ENCODE measurements around the gene MMP17. TPM values are rescaled to one million over a fixed set of nuclear protein-coding genes. Genes with fewer than 3 reads are reported as not detected.

The MMP17 gene
- total RNA-seq, 3 donors from 2014 or later = 1.1 to 5.3 (median 1.4) TPM

DNA sequence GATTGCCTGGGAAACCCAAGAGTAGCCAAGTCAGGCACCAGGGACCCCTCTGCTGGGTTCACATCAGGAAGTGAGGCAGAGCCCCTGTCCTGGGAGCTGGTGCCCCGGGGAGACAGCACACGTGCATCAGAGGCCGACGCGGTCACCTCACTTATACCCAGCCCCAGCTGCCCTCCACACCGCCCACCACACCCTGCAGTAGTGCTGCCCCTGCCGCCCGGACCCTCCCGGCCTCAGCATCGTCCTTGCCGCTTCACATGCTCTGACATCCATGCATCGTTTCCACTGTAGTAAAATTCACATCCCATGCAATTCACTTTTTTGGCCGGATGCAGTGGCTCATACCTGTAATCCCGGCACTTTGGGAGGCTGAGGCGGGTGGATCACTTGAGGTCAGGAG is 14.0 kb downstream of the MMP17 start:
- H3K36me3 ChIP-seq (ENCODE audit: low read depth) = no peaks in the 10 kb centered on the region
- intact Hi-C loops (cut with DNase I, micrococcal nuclease) = no loop called here
- no peaks in the 10 kb centered on the region for H3K4me1 ChIP-seq (ENCODE audit: low read depth)
- DNase-seq = no peak
- H3K4me3 ChIP-seq = no peak overlapping the region
- no peak for TF ChIP-seq CTCF (IDR thresholded peaks at IDR 0.05)
- ATAC-seq = no peak
- H3K9me3 ChIP-seq = no peaks in the 10 kb centered on the region

- H3K36me3 ChIP-seq (ENCODE audit: low read depth) = no peaks in the 10 kb centered on the region
- DNase-seq = no peak
- H3K4me3 ChIP-seq = no peak overlapping the region
- ATAC-seq = no peak
- no peaks in the 10 kb centered on the region for H3K4me1 ChIP-seq (ENCODE audit: low read depth)
- TF ChIP-seq CTCF (IDR thresholded peaks at IDR 0.05) = no peak
- no peaks in the 10 kb centered on the region for H3K9me3 ChIP-seq
- intact Hi-C loops (cut with DNase I, micrococcal nuclease) = no loop called here
Observed at GRCh38 chr12:131843527-131843926, 15.3 kb downstream of the MMP17 start.

- H3K4me1 ChIP-seq (ENCODE audit: low read depth) = no peaks in the 10 kb centered on the region
- DNase-seq = no peak
- no peaks in the 10 kb centered on the region for H3K9me3 ChIP-seq
- no peaks in the 10 kb centered on the region for H3K36me3 ChIP-seq (ENCODE audit: low read depth)
- ATAC-seq = no peak
- H3K4me3 ChIP-seq = no peak overlapping the region
- TF ChIP-seq CTCF (IDR thresholded peaks at IDR 0.05) = no peak
- intact Hi-C loops (cut with DNase I, micrococcal nuclease) = no loop called here
Observed at GRCh38 chr12:131844140-131844539, 15.9 kb downstream of the MMP17 start.

- intact Hi-C loops (cut with DNase I, micrococcal nuclease) = no loop called here
- no peak for ATAC-seq
- H3K36me3 ChIP-seq (ENCODE audit: low read depth) = no peaks in the 10 kb centered on the region
Observed at GRCh38 chr12:131844656-131845055, 16.5 kb downstream of the MMP17 start.

DNA sequence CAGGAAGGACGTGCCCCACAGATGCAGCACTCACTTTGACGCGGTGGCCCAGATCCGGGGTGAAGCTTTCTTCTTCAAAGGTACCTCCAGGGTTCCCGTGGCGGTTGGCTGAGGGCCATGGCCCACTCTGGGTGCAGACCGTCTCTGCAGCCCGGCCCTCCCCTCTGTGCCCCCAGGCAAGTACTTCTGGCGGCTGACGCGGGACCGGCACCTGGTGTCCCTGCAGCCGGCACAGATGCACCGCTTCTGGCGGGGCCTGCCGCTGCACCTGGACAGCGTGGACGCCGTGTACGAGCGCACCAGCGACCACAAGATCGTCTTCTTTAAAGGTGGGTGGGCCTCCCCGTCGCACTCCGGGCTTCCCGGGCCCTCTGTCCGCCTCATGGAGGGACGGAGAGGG is 16.9 kb downstream of the MMP17 start:
- Histone ChIP-seq H3K9me3 (no peaks in the 10 kb centered on the region), H3K36me3 (ENCODE audit: low read depth) (no peaks in the 10 kb centered on the region), H3K4me3 (no peak overlapping the region), H3K4me1 (ENCODE audit: low read depth) (no peaks in the 10 kb centered on the region)
- intact Hi-C loops (cut with DNase I, micrococcal nuclease) = no loop called here
- ATAC-seq (no peak), DNase-seq (peak in 1 of 3 donors; percentile 48)
- TF ChIP-seq CTCF (IDR thresholded peaks at IDR 0.05) = no peak

More at GRCh38 chr12:131844656-131845055, 16.5 kb downstream of the MMP17 start:
- H3K9me3 ChIP-seq = no peaks in the 10 kb centered on the region
- no peaks in the 10 kb centered on the region for H3K4me1 ChIP-seq (ENCODE audit: low read depth)
- H3K4me3 ChIP-seq = no peak overlapping the region
- no peak for DNase-seq
- no peak for TF ChIP-seq CTCF (IDR thresholded peaks at IDR 0.05)

- ATAC-seq = no peak
- Histone ChIP-seq H3K9me3 (no peaks in the 10 kb centered on the region), H3K4me1 (ENCODE audit: low read depth) (no peaks in the 10 kb centered on the region), H3K4me3 (no peak overlapping the region), H3K36me3 (ENCODE audit: low read depth) (no peaks in the 10 kb centered on the region)
- peak in 1 of 3 donors; percentile 27 for DNase-seq
- TF ChIP-seq CTCF (IDR thresholded peaks at IDR 0.05) = no peak
- intact Hi-C loops (cut with DNase I, micrococcal nuclease) = no loop called here
Observed at GRCh38 chr12:131847456-131847855, 19.3 kb downstream of the MMP17 start.
